Stimulated activated CD8-positive, alpha-beta memory T cell treated with anti-CD3 and anti-CD28 coated beads, Interleukin-12 subunit alpha, Interleukin-12 subunit beta, amount 100 ng/mL, for 24 hours (primary cell): ENCODE measurements around the gene CCDC137.
"Not testable (repeated sequence)": the region's sequence is repeated elsewhere in the genome, so short reads cannot be mapped to it uniquely, and the experiment has no call there.

Experiments
- DNase-seq: peaks from one replicate; pipeline ENCODE4 v3.0.0-alpha.2; 2020; ENCODE audit errors: extremely low read depth

Gene CCDC137

GRCh38 chr17:81666342-81667191 is at the start of gene CCDC137, which contains the start of gene OXLD1:
TSS of gene CCDC137 (plus strand) at chr17:81666737. CDS start at chr17:81666767, 30 bp downstream.
TSS of gene OXLD1 (minus strand) at chr17:81666605. CDS start at chr17:81666577, 28 bp downstream.
- peak; percentile 91 for DNase-seq

- DNase-seq, result no peak
These were observed 49.7 kb upstream of the CCDC137 start for GRCh38 chr17:81616877-81617276.

- not testable (repeated sequence) for DNase-seq
These were observed 48.2 kb upstream of the CCDC137 start for GRCh38 chr17:81618307-81618706.

GRCh38 chr17:81621494-81622130 is 44.9 kb upstream of the CCDC137 start:
- no peak for DNase-seq

- no peak for DNase-seq
These were observed 36.3 kb upstream of the CCDC137 start for GRCh38 chr17:81630274-81630673.

GRCh38 chr17:81631482-81631881 is 35.1 kb upstream of the CCDC137 start:
- no peak for DNase-seq

GRCh38 chr17:81635431-81635830 is 31.1 kb upstream of the CCDC137 start:
- DNase-seq, result no peak

- DNase-seq, result no peak
These were observed 30.5 kb upstream of the CCDC137 start for GRCh38 chr17:81635973-81636504.

GRCh38 chr17:81636505-81637288 is 29.8 kb upstream of the CCDC137 start, which contains the start of the genes NPLOC4 and TSPAN10:
TSS of gene NPLOC4 (minus strand) at chr17:81637112. CDS start at chr17:81636930, 182 bp downstream.
TSS of gene TSPAN10 (plus strand) at chr17:81637196. CDS start at chr17:81642413, 5,217 bp downstream.
- DNase-seq, result peak; percentile 59

GRCh38 chr17:81638683-81639082 is 27.9 kb upstream of the CCDC137 start:
- DNase-seq, result no peak

GRCh38 chr17:81640011-81640410 is 26.5 kb upstream of the CCDC137 start:
- no peak for DNase-seq

- DNase-seq, result no peak
These were observed 24.6 kb upstream of the CCDC137 start for GRCh38 chr17:81641825-81642489.

- DNase-seq, result no peak
These were observed 22.0 kb upstream of the CCDC137 start for GRCh38 chr17:81644496-81644895.

- no peak for DNase-seq
These were observed 21.3 kb upstream of the CCDC137 start for GRCh38 chr17:81644976-81645952.

GRCh38 chr17:81646869-81647600 is 19.5 kb upstream of the CCDC137 start:
- DNase-seq, result no peak

GRCh38 chr17:81647640-81648012 is 18.9 kb upstream of the CCDC137 start:
- no peak for DNase-seq

GRCh38 chr17:81648013-81648706 is 18.4 kb upstream of the CCDC137 start:
- DNase-seq, result no peak

GRCh38 chr17:81648707-81649085 is 17.8 kb upstream of the CCDC137 start:
- no peak for DNase-seq

GRCh38 chr17:81650951-81651350 is 15.6 kb upstream of the CCDC137 start:
- no peak for DNase-seq
